HG03095 (cell line): ENCODE measurements around the gene CBR3.
"Not testable (repeated sequence)": the region's sequence is repeated elsewhere in the genome, so short reads cannot be mapped to it uniquely, and the experiment has no call there.

Source experiments
- ATAC-seq: cut with Tn5 transposase; IDR thresholded peaks from one replicate; pipeline ENCODE4 v1.9.1; 2021; ENCODE audit warnings: moderate library complexity; ENCODE audit not compliant: unreplicated experiment

CBR3 gene

GRCh38 chr21:36134803-36135390 is at the start of gene CBR3:
TSS of gene CBR3 (plus strand) at chr21:36135079. CDS start at chr21:36135193, 114 bp downstream.
- no peak for ATAC-seq

- ATAC-seq: no peak
Observed at GRCh38 chr21:36087362-36088138, 47.3 kb upstream of the CBR3 start.

- ATAC-seq: no peak
Observed at GRCh38 chr21:36089946-36090345, 44.9 kb upstream of the CBR3 start.

- no peak for ATAC-seq
Observed at GRCh38 chr21:36092681-36093080, 42.2 kb upstream of the CBR3 start.

- ATAC-seq: no peak
Observed at GRCh38 chr21:36093512-36093911, 41.4 kb upstream of the CBR3 start.

GRCh38 chr21:36096398-36097290 is 38.2 kb upstream of the CBR3 start:
- no peak for ATAC-seq

DNA sequence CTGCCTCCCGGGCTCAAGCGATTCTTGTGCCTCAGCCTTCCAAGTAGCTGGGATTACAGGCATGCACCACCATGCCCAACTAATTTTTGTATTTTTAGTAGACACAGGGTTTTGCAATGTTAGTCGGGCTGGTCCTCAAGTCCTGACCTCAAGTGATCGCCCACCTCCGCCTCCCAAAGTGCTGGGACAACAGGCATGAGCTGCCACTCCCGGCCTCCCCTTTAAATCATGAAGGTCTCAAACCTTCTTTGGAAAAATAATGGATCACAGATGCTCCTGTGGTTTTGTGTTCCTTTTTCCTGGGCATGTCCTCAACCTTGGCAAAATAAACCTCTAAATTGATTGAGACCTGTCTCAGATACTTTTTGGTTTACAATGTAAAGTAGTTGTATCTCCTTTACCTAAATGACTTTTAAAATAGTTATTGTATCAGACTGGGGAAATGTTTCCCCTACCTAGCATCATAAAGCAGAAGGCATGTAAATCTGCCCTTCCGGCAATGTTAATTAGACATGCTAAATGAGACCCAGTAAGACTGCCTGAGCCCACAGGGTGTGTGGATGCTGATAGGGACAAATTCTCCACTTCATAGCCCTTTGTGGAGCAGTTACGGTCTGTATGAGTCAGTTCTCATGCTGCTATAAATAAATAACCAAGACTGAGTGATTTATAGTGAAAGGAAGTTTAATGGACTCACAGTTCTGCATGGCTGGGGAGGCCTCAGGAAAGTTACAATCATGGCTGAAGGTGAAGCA is 37.3 kb upstream of the CBR3 start:
- ATAC-seq: peak; percentile 75

DNA sequence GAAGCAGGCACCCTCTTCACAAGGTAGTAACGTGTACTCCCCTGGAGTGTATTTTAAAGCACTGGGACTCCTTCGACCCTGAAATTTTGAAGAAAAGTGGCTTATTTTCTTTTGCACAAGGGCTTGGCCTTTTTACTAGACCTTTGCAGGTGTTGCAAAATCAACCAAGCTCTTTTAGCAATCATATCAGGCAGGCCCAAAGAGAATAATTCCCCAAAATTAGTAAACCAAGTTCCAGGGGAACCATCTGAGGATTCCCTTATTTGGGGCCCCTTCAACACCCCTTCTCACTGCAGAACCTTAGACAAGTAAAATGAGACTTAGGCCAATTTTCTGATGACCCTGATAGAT is 36.7 kb upstream of the CBR3 start:
- no peak for ATAC-seq

DNA sequence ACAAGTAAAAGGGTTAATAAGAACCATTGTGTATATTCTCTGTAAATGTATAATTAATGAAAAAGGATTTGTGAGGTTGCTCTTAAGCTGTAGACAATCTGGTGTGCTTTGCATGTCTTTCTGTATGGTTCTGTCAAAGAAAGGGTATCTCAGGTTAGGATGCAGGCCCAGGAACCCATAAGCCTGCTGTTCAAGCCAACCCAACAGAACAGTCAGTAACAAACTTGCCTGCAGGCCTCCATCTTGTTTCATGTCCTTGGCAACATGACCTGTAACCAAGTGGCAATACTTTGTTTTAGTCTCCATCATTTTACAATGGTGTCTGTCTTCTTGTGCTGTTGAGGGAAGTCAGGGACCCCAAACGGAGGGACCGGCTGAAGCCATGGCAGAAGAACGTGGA is 35.9 kb upstream of the CBR3 start:
- ATAC-seq: no peak

DNA sequence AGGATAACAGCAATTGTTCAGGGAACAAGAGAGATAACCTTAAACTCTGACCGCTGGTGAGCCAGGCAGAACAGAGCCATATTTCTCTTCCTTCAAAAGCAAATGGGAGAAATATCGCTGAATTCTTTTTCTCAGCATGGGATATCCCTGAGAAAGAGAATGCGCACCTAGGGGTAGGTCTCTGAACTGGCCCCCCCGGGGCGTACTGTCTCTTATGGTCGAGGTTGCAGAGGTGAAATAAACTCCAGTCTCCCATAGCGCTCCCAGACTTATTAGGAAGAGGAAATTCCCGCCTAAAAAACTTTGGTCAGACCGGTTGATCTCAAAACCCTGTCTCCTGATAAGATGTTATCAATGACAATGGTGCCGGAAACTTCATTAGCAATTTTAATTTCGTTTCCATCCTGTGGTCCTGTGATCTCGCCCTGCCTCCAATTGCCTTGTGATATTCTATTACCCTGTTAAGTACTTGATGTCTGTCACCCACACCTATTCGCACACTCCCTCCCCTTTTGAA is 35.1 kb upstream of the CBR3 start:
- not testable (repeated sequence) for ATAC-seq

- no peak for ATAC-seq
Observed at GRCh38 chr21:36100971-36101641, 33.8 kb upstream of the CBR3 start.

GRCh38 chr21:36103434-36103833 is 31.4 kb upstream of the CBR3 start:
- ATAC-seq: no peak

DNA sequence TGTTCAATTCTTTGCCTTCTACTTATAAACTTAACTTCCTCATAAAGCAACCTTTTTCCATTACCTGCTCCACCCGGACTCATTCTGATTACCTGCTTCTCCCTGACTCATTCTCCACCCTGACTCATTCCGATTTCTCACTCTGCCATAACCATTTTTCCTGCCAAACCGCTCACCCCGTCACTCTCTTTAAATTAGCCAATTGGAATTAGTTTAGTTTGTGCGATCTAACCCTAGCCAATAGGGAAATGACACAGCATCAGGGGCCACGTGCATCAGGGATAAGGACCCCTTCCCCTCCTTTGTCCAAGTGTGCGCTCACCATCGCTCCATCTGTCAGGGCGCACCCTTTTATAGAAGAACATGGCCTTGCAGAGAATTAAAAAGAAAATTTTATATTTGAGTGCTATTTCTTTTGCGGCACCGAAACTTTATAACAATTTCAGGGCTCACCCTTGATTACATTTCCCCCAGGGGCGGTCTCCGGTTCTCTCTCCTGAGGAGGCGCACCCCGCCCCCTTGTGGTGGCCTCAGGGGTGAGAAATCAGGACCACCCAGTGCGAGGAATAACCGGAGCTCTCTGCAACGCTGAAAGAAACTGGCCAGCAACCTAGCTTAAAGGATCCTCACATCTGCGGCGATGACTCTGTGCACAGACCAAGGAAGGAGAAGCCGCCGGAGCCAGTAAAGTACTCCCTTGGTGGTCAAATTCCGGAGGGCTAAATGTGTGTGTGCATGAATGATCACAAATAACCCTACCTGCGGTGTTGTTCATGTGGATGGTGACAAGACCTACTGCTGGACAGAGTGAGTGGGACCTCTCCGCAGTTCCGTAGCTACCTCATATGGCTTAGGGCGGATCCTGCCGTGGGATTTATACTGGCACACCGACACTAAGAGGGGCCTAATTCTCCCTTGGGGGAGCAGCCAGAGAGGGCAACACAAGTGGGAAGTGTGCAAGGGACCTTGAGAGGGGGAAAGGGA is 30.3 kb upstream of the CBR3 start:
- ATAC-seq: no peak

DNA sequence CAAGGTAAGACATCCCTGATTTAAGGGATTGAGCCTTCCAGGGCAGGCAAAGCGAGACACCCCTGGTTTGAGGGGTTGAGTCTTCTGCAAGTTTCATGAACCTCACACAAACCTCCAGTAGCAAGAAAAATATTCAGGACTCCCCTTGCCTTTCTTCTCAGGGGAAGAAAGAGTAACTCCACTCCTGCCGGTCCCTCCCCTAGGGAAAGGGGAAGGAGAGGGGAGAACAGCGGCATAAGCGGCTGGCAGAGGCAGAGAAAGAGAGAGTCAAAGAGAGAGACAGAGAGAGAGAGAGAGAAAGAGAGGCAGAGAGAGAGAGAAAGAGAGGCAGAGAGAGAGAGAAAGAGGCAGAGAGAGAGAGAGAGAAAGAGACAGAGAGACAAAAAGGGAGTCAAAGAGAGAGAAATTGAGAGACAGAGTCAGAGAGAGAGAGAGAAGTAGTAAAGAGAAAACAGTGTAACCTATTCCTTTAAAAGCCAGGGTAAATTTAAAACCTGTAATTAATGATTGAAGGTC is 29.5 kb upstream of the CBR3 start:
- no peak for ATAC-seq

GRCh38 chr21:36109868-36110267 is 25.0 kb upstream of the CBR3 start:
- no peak for ATAC-seq

- no peak for ATAC-seq
Observed at GRCh38 chr21:36111238-36111637, 23.6 kb upstream of the CBR3 start.

DNA sequence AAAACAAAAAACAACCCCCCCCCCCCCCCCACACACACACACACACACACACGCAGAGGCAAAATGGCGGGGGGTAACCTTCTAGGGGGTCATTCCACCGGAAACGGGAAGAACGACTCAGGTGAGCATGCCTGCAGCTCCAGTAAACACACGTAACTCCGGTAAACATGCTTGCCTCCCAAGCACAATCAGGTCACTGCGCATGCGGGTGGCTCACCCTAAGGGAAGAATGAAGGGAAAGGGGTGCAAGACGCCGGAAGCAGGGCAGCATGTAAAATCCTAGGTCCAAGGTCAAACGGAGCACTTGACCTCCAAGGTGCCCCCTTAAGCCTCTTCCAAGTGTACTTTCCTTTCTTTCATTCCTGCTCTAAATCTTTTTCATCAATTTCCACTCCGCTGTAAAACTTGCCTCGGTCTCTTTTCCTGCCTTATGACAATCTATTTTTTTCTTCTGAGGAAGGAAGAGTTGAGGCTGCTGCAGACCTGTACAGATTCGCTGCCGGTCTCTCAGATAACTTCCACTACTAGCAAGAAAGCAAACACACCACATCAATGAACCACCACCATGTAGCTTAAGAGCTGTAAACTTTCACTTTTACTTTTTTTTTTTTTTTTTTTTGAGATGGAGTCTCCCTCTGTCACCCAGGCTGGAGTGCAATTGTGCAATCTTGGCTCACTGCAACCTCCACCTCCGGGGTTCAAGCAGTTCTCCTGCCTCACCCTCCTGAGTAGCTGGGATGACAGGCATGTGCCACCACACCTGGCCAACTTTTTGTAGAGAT is 21.0 kb upstream of the CBR3 start:
- no peak for ATAC-seq

- no peak for ATAC-seq
Observed at GRCh38 chr21:36115138-36115730, 19.6 kb upstream of the CBR3 start.
